Measurements from ENCODE around the gene PHC3. TPM values are rescaled to one million over a fixed set of nuclear protein-coding genes. Genes with fewer than 3 reads are reported as not detected.
"Not testable (repeated sequence)": the region's sequence is repeated elsewhere in the genome, so short reads cannot be mapped to it uniquely, and the experiment has no call there.

PHC3 gene
- polyA plus RNA-seq, 2 of the 4 experiments (the other 2 are of a cell fraction): 10.8 to 49.1 TPM

- ChIA-PET CTCF (no interaction called here), POLR2A (no interaction called here)
- Histone ChIP-seq H3K27ac (no peak overlapping the region), H3K9me3 (no peaks in the 10 kb centered on the region), H3K4me3 (no peak overlapping the region), H3K4me1 (0 out of 3 replicates have a peak, but pooled peaks cover 6% of the 10 kb centered on the region), H3K4me2 (no peak overlapping the region)
- FAIRE-seq (no peak), ATAC-seq (peak; percentile 48 to 71; a peak in 5 of 6 replicates), DNase-seq (ENCODE audit: low read depth in 1 of 2, low spot score in 1 of 2) (peak in 1 of 2 experiments; percentile 11)
- 86% methylated on average over 3 of the region's 3 CpGs for WGBS (ENCODE audit: missing lambda C conversion rate)
- TF ChIP-seq BHLHE40 (IDR thresholded peaks at IDR 0.05; ENCODE audit: low read depth, low read length) (no peak), KDM5A (IDR thresholded peaks at IDR 0.05) (no peak), MAZ (IDR thresholded peaks at IDR 0.05; ENCODE audit: borderline replicate concordance, low read depth, low read length) (no peak), JUNB (IDR thresholded peaks at IDR 0.05) (no peak), HOXB13 (CRISPR knock-in tag; IDR thresholded peaks at IDR 0.05; ENCODE audit: low read depth) (no peak), JUN (IDR thresholded peaks at IDR 0.05) (no peak), EP300 (IDR thresholded peaks at IDR 0.05) (no peak), ELK1 (IDR thresholded peaks at IDR 0.05; ENCODE audit: low read depth, low read length) (no peak), CHD2 (IDR thresholded peaks at IDR 0.05; ENCODE audit: low read length, partially characterized antibody) (no peak), BCL3 (IDR thresholded peaks at IDR 0.05) (no peak), FOSB (CRISPR knock-in tag; IDR thresholded peaks at IDR 0.05) (no peak), POLR2A (IDR thresholded peaks at IDR 0.05; ENCODE audit: low read length) (no peak), POLR2AphosphoS2 (conservative IDR thresholded peaks at IDR 0.05; ENCODE audit: low read length) (no peak), NR3C1 (IDR thresholded peaks at IDR 0.05) (no peak), CTCF (IDR thresholded peaks at IDR 0.05) (no peak), TFCP2L1 (CRISPR knock-in tag; IDR thresholded peaks at IDR 0.05) (no peak), USF2 (IDR thresholded peaks at IDR 0.05) (no peak), SMC3 (IDR thresholded peaks at IDR 0.05) (no peak)
Measured at GRCh38 chr3:170196833-170197232, 15.3 kb upstream of the PHC3 start.

GRCh38 chr3:170195759-170196158 is 14.2 kb upstream of the PHC3 start:
- CTCF ChIA-PET; H3K9me3 ChIP-seq; POLR2A ChIA-PET; DNase-seq (ENCODE audit: low read depth in 1 of 2, low spot score in 1 of 2); ATAC-seq; H3K4me2 ChIP-seq; H3K27ac ChIP-seq; H3K4me3 ChIP-seq; FAIRE-seq; H3K4me1 ChIP-seq: not testable (repeated sequence)
- WGBS (ENCODE audit: missing lambda C conversion rate): 65% methylated on average over 3 of the region's 3 CpGs

- H3K4me1 ChIP-seq: no peaks in the 10 kb centered on the region
- TF ChIP-seq MAZ (IDR thresholded peaks at IDR 0.05; ENCODE audit: borderline replicate concordance, low read depth, low read length) (no peak), HDAC2 (IDR thresholded peaks at IDR 0.05) (no peak), CHD4 (IDR thresholded peaks at IDR 0.05; ENCODE audit: borderline replicate concordance) (no peak), SMC3 (IDR thresholded peaks at IDR 0.05) (0 out of 3 replicates have a peak, but pooled peaks have one; percentile 1), RARB (CRISPR knock-in tag; IDR thresholded peaks at IDR 0.05) (no peak)
- DNase-seq (ENCODE audit: low read depth in 1 of 2, low spot score in 1 of 2) (no peak), FAIRE-seq (no peak), ATAC-seq (peak; percentile 70 to 74)
- WGBS (ENCODE audit: missing lambda C conversion rate): 77% methylated on average over 4 of the region's 4 CpGs
- no peak overlapping the region for H3K4me3 ChIP-seq
- ChIA-PET CTCF (interaction anchor here (0.6 to 2.5 kb wide), 8 partner anchors 10 to 145 kb away, joined by 3 to 9 read pairs (median 5); partner anchors contain the start of gene PRKCI), POLR2A (no interaction called here)
- no peaks in the 10 kb centered on the region for H3K9me3 ChIP-seq
- H3K27ac ChIP-seq: no peak overlapping the region
- peak overlapping the region; percentile 48 for H3K4me2 ChIP-seq
Measured at GRCh38 chr3:170189398-170190256, 8.1 kb upstream of the PHC3 start.

Data from A549 (cell line).